OCI-LY3 (cell line): Measurements from ENCODE around the gene TMEM123.
A peak's percentile ranks its signal among the peaks of the same experiment; 100 is the strongest.

ENCODE experiments used
- H2AFZ ChIP-seq: fragments of 200-600, 300-600 bp; shearing (Covaris generic); 2 replicates; pipeline ENCODE4 v1.6.0; 2014; ENCODE audit warnings: antibody characterized with exemption, low read depth, low read length
- H3K27ac ChIP-seq: fragments of 200-600, 300-600 bp; sonication (generic); 2 replicates; pipeline ENCODE4 v1.5.1; 2014; ENCODE audit warnings: mild to moderate bottlenecking, low read length, moderate library complexity, mixed read lengths
- H3K27me3 ChIP-seq: fragments of 200-600, 300-600 bp; sonication (generic); 2 replicates; pipeline ENCODE4 v1.6.1; 2014; ENCODE audit warnings: low read depth, low read length, mixed read lengths
- H3K36me3 ChIP-seq: fragments of 200-600, 300-600 bp; sonication (generic); replicated peaks from 2 replicates; pipeline ENCODE3; 2014; ENCODE audit warnings: low read depth, low read length, mixed read lengths
- H3K4me1 ChIP-seq: fragments of 300-600, 200-600 bp; sonication (generic); 2 replicates; pipeline ENCODE4 v1.6.1; 2014; ENCODE audit warnings: low read length, mixed read lengths
- H3K4me2 ChIP-seq: fragments of 200-600, 300-600 bp; sonication (generic); 2 replicates; pipeline ENCODE4 v1.6.1; 2014; ENCODE audit warnings: low read length, mixed read lengths
- H3K4me3 ChIP-seq: fragments of 300-600, 200-600 bp; sonication (generic); 2 replicates; pipeline ENCODE4 v1.5.1; 2014; ENCODE audit warnings: antibody characterized with exemption, mild to moderate bottlenecking, low read length, moderate library complexity
- H3K79me2 ChIP-seq: fragments of 300-600, 200-600 bp; shearing (Covaris generic); 2 replicates; pipeline ENCODE4 v1.6.1; 2014; ENCODE audit warnings: mild to moderate bottlenecking, low read length, mixed read lengths
- H3K9ac ChIP-seq: fragments of 300-600, 200-600 bp; shearing (Covaris generic); 2 replicates; pipeline ENCODE4 v1.6.0; 2014; ENCODE audit warnings: mild to moderate bottlenecking, low read length, moderate library complexity
- H3K9me3 ChIP-seq: fragments of 200-600, 300-600 bp; shearing (Covaris generic); 2 replicates; pipeline ENCODE4 v1.6.1; 2014; ENCODE audit warnings: low read length, mixed read lengths; ENCODE audit not compliant: insufficient read depth
- H4K20me1 ChIP-seq: fragments of 200-600, 300-600 bp; sonication (generic); 2 replicates; pipeline ENCODE4 v1.6.1; 2016; ENCODE audit warnings: low read length, mixed read lengths; ENCODE audit not compliant: insufficient read depth
- CTCF ChIP-seq: fragments of 200-600, 300-600 bp; sonication (generic); IDR thresholded peaks from 2 replicates; pipeline ENCODE4 v1.5.1; 2014; ENCODE audit warnings: antibody characterized with exemption, low read length, low read depth
- EZH2phosphoT487 ChIP-seq: fragments of 200-600 bp; shearing (Covaris generic); IDR thresholded peaks from 2 replicates; pipeline ENCODE4 v1.6.1; 2018; ENCODE audit warnings: antibody characterized with exemption, mixed run types, low read depth

TMEM123 gene

GRCh38 chr11:102478673-102479299 is 26.2 kb upstream of the TMEM123 start:
- H3K9ac ChIP-seq, result no peak overlapping the region
- no peaks in the 10 kb centered on the region for H3K79me2 ChIP-seq
- H3K27me3 ChIP-seq, result peaks cover 2% of the 10 kb centered on the region
- H3K4me1 ChIP-seq, result peaks cover 50% of the 10 kb centered on the region
- H3K9me3 ChIP-seq, result peaks cover 3% of the 10 kb centered on the region; the same call in 1 of the 2 replicates
- no peaks in the 10 kb centered on the region for H3K36me3 ChIP-seq
- 0 out of 2 replicates have a peak overlapping the region, but pooled peaks have one; percentile 39 for H2AFZ ChIP-seq
- H4K20me1 ChIP-seq, result no peaks in the 10 kb centered on the region
- H3K4me3 ChIP-seq, result no peak overlapping the region
- H3K27ac ChIP-seq, result no peak overlapping the region
- TF ChIP-seq CTCF, result no peak
- no peak for TF ChIP-seq EZH2phosphoT487
- no peak overlapping the region for H3K4me2 ChIP-seq

GRCh38 chr11:102476812-102477211 is 24.2 kb upstream of the TMEM123 start:
- peaks cover 7% of the 10 kb centered on the region for H3K27me3 ChIP-seq
- H4K20me1 ChIP-seq, result no peaks in the 10 kb centered on the region
- 0 out of 2 replicates have a peak overlapping the region, but pooled peaks have one; percentile 5 for H3K4me3 ChIP-seq
- H3K9ac ChIP-seq, result 0 out of 2 replicates have a peak overlapping the region, but pooled peaks have one; percentile 9
- peaks cover 52% of the 10 kb centered on the region for H3K4me1 ChIP-seq
- peaks cover 5% of the 10 kb centered on the region; the same call in 1 of the 2 replicates for H3K9me3 ChIP-seq
- no peaks in the 10 kb centered on the region for H3K36me3 ChIP-seq
- peak overlapping the region; percentile 73 for H2AFZ ChIP-seq
- peak overlapping the region; percentile 57 for H3K4me2 ChIP-seq
- H3K27ac ChIP-seq, result peak overlapping the region; percentile 21; the same call in 1 of the 2 replicates
- TF ChIP-seq EZH2phosphoT487, result no peak
- H3K79me2 ChIP-seq, result no peaks in the 10 kb centered on the region

- peak overlapping the region; percentile 57 for H3K4me2 ChIP-seq
- H3K27ac ChIP-seq, result peak overlapping the region; percentile 36; the same call in 1 of the 2 replicates
- peaks cover 52% of the 10 kb centered on the region for H3K4me1 ChIP-seq
- TF ChIP-seq EZH2phosphoT487 (no peak), CTCF (no peak)
- 0 out of 2 replicates have a peak overlapping the region, but pooled peaks have one; percentile 9 for H3K9ac ChIP-seq
- H3K79me2 ChIP-seq, result no peaks in the 10 kb centered on the region
- peak overlapping the region; percentile 19; the same call in 1 of the 2 replicates for H3K4me3 ChIP-seq
- H4K20me1 ChIP-seq, result no peaks in the 10 kb centered on the region
- no peaks in the 10 kb centered on the region for H3K36me3 ChIP-seq
- peaks cover 14% of the 10 kb centered on the region for H3K27me3 ChIP-seq
- no peak overlapping the region for H2AFZ ChIP-seq
- peaks cover 5% of the 10 kb centered on the region; the same call in 1 of the 2 replicates for H3K9me3 ChIP-seq
These were observed 23.5 kb upstream of the TMEM123 start for GRCh38 chr11:102476069-102476468.

GRCh38 chr11:102473543-102473942 is 21.0 kb upstream of the TMEM123 start:
- H3K4me1 ChIP-seq, result peaks cover 61% of the 10 kb centered on the region
- no peak overlapping the region for H3K9ac ChIP-seq
- no peak overlapping the region for H2AFZ ChIP-seq
- H3K4me2 ChIP-seq, result no peak overlapping the region
- no peaks in the 10 kb centered on the region for H4K20me1 ChIP-seq
- H3K36me3 ChIP-seq, result no peaks in the 10 kb centered on the region
- no peak for TF ChIP-seq CTCF
- H3K4me3 ChIP-seq, result no peak overlapping the region
- peaks cover 14% of the 10 kb centered on the region for H3K27me3 ChIP-seq
- H3K79me2 ChIP-seq, result no peaks in the 10 kb centered on the region
- peaks cover 5% of the 10 kb centered on the region; the same call in 1 of the 2 replicates for H3K9me3 ChIP-seq
- H3K27ac ChIP-seq, result no peak overlapping the region
